B cell (primary cell): ENCODE measurements around the gene ZFR2. TPM values are rescaled to one million over a fixed set of nuclear protein-coding genes. Genes with fewer than 3 reads are reported as not detected.

Experiments used
- ATAC-seq: fragments of 200-7000 bp; cut with Tn5 transposase; one replicate; pipeline ENCODE4 v1.10.0; 2021; ENCODE audit warnings: low read depth, mild to moderate bottlenecking, moderate number of reproducible peaks, moderate library complexity
- CTCF ChIA-PET: fragments of 350-600 bp; sonication (Branson Sonifier 250); formaldehyde crosslinking; loops from one replicate; lab custom pipeline; 2021; ENCODE audit warnings: antibody characterized with exemption, inconsistent platforms; lab: Charles Lee
- POLR2A ChIA-PET: fragments of 350-600 bp; sonication (Branson Sonifier 250); formaldehyde crosslinking; loops from one replicate; lab custom pipeline; 2021; ENCODE audit warnings: antibody characterized with exemption; lab: Charles Lee
- DNase-seq: peaks from one replicate; pipeline ENCODE4 v3.0.0; 2013
- H2AFZ ChIP-seq: 2 replicates; pipeline ENCODE4 v1.6.1; 2012; ENCODE audit warnings: mild to moderate bottlenecking, low read depth, low read length; ENCODE audit not compliant: insufficient read depth, poor library complexity, severe bottlenecking
- H3K27ac ChIP-seq, 2 donors: 1 replicate in 1 of 2; 2 replicates in 1 of 2; pipeline ENCODE4 v1.5.1; 2012 to 2013; ENCODE audit warnings: low read length in 2 of 2, mild to moderate bottlenecking in 2 of 2, moderate library complexity in 1 of 2
- H3K27me3 ChIP-seq, 4 experiments: fragments of 200-600 bp in 1 of 4; sonication (generic) in 1 of 4; replicated peaks in 1 of 4; 1 replicate in 2 of 4; 2 replicates in 2 of 4; pipeline versions ENCODE4 v1.6.1 to v1.7.0; 2013 to 2016; ENCODE audit warnings: low read length in 3 of 4, mild to moderate bottlenecking in 2 of 4, mixed read lengths in 1 of 4, moderate library complexity in 1 of 4; ENCODE audit not compliant: insufficient read depth in 4 of 4, control insufficient read depth in 3 of 4; ENCODE audit errors: control extremely low read depth in 1 of 4
- H3K36me3 ChIP-seq, 2 experiments: replicated peaks in 1 of 2; 1 replicate in 1 of 2; 2 replicates in 1 of 2; pipeline versions ENCODE4 v1.6.1 to v1.7.1; 2013; ENCODE audit warnings: low read length in 1 of 2; ENCODE audit not compliant: insufficient read depth in 2 of 2, control insufficient read depth in 1 of 2; ENCODE audit errors: control extremely low read depth in 1 of 2, extremely low read depth in 1 of 2
- H3K4me1 ChIP-seq, 2 donors: fragments of 200-600 bp in 1 of 2; sonication (generic) in 1 of 2; 1 replicate in 1 of 2; 2 replicates in 1 of 2; pipeline versions ENCODE4 v1.5.1 to v1.6.1; 2013 to 2017; ENCODE audit warnings: low read length in 2 of 2; ENCODE audit not compliant: control insufficient read depth in 2 of 2, insufficient read depth in 2 of 2
- H3K4me2 ChIP-seq: replicated peaks from 2 replicates; pipeline ENCODE3; 2012; ENCODE audit warnings: mild to moderate bottlenecking, low read depth, low read length; ENCODE audit not compliant: poor library complexity, severe bottlenecking
- H3K4me3 ChIP-seq, 5 experiments: fragments of 200-600 bp in 1 of 5; sonication (generic) in 1 of 5; 1 replicate in 3 of 5; 2 replicates in 2 of 5; pipeline versions ENCODE4 v1.5.1 to v1.7.0; 2011 to 2016; ENCODE audit warnings: low read length in 4 of 5, mild to moderate bottlenecking in 4 of 5, low read depth in 2 of 5, control low read depth in 1 of 5, moderate library complexity in 1 of 5; ENCODE audit not compliant: insufficient read depth in 1 of 5; ENCODE audit errors: control extremely low read depth in 1 of 5, extremely low read depth in 1 of 5
- H3K79me2 ChIP-seq: fragments of 200-600 bp; sonication (generic); one replicate; pipeline ENCODE4 v1.6.0; 2016; ENCODE audit warnings: low read length; ENCODE audit not compliant: control insufficient read depth, insufficient read depth
- H3K9ac ChIP-seq: fragments of 200-600 bp; sonication (generic); 2 replicates; pipeline ENCODE4 v1.6.1; 2017; ENCODE audit warnings: mild to moderate bottlenecking, low read length, moderate library complexity
- H3K9me3 ChIP-seq, 3 donors: one replicate each; pipeline versions ENCODE4 v1.6.1 to v1.7.1; 2013; ENCODE audit warnings: low read length in 2 of 3; ENCODE audit not compliant: control insufficient read depth in 2 of 3, insufficient read depth in 1 of 3; ENCODE audit errors: control extremely low read depth in 1 of 3
- H4K20me1 ChIP-seq: 2 replicates; pipeline ENCODE4 v1.6.0; 2012; ENCODE audit warnings: mild to moderate bottlenecking, low read length; ENCODE audit not compliant: insufficient read depth, control insufficient read depth, poor library complexity, severe bottlenecking
- H3K27ac Mint-ChIP-seq: one replicate; pipeline ENCODE4 v1.8.0; 2021; ENCODE audit warnings: mixed read lengths
- H3K27me3 Mint-ChIP-seq: one replicate; pipeline ENCODE4 v1.8.0; 2021; ENCODE audit warnings: mixed read lengths
- H3K4me1 Mint-ChIP-seq: one replicate; pipeline ENCODE4 v1.8.0; 2021; ENCODE audit warnings: mixed read lengths
- H3K4me3 Mint-ChIP-seq: one replicate; pipeline ENCODE4 v1.8.0; 2021; ENCODE audit warnings: mixed read lengths
- H3K9me3 Mint-ChIP-seq: one replicate; pipeline ENCODE4 v1.8.0; 2022; ENCODE audit warnings: mixed read lengths; ENCODE audit not compliant: insufficient read depth
- CTCF ChIP-seq: fragments of 200-600 bp; IDR thresholded peaks from one replicate; pipeline ENCODE4 v1.8.0; 2022; ENCODE audit warnings: antibody characterized with exemption, mild to moderate bottlenecking
- EZH2 ChIP-seq: IDR thresholded peaks from 2 replicates; pipeline ENCODE4 v1.6.1; 2012; ENCODE audit warnings: borderline replicate concordance, low read depth, mild to moderate bottlenecking, moderate library complexity, low read length; ENCODE audit not compliant: insufficient read depth, poor library complexity, severe bottlenecking
- WGBS: methylation state at CpG from one replicate; pipeline ENCODE4 v1.1.5; 2013; ENCODE audit warnings: missing lambda C conversion rate; ENCODE audit not compliant: insufficient coverage; 5-methylcytosine and 5-hydroxymethylcytosine counted together
- intact Hi-C: fragments of 100-400 bp; cut with micrococcal nuclease; formaldehyde crosslinking; loops from one replicate; pipeline ENCODE4 v1.10.0; 2022
- polyA plus RNA-seq: library from polyadenylated mRNA; depleted of rRNA; stranded (reverse); fragments of >200 nt; gene quantifications from 2 replicates; pipeline ENCODE4 v1.2.3, GENCODE V29; 2012
- total RNA-seq, 2 donors: library from RNA; stranded (reverse); fragments of 120-200 nt in 1 of 2; gene quantifications; 1 replicate in 1 of 2; 2 replicates in 1 of 2; pipeline versions ENCODE4 v1.2.3 to v1.2.4, GENCODE V29; 2013 to 2022

The ZFR2 gene
- total and polyA plus RNA-seq, 2 donors (not counting 1 experiment from before 2014, with no cell fraction given) = 0.36 to 0.39 TPM

GRCh38 chr19:3852614-3853254 is 16.1 kb downstream of the ZFR2 start:
- H3K4me2 ChIP-seq = no peak overlapping the region
- H3K9ac ChIP-seq = no peak overlapping the region
- peaks cover 2 to 16% of the 10 kb centered on the region in 2 donors for H3K4me1 ChIP-seq
- 60% methylated on average over 3 of the region's 4 CpGs for WGBS
- H3K36me3 ChIP-seq = no peaks in the 10 kb centered on the region
- DNase-seq = peak; percentile 46
- no peaks in the 10 kb centered on the region for H3K79me2 ChIP-seq
- Mint-ChIP-seq H3K4me1 (peaks cover 17% of the 10 kb centered on the region), H3K27ac (no peak overlapping the region), H3K27me3 (peaks cover under 1% of the 10 kb centered on the region), H3K9me3 (peaks cover 2% of the 10 kb centered on the region), H3K4me3 (no peak overlapping the region)
- ATAC-seq = peak; percentile 32
- intact Hi-C loops = no loop called here
- H2AFZ ChIP-seq = no peak overlapping the region
- no peaks in the 10 kb centered on the region for H4K20me1 ChIP-seq
- ChIA-PET CTCF (interaction anchor here (0.5 to 1.7 kb wide), 6 partner anchors 14 to 602 kb away, joined by 3 to 7 read pairs (median 4); partner anchors contain the start of gene MRPL54), POLR2A (interaction anchor here (0.7 kb wide), 1 partner anchor 403 kb away, joined by 4 read pairs; no protein-coding TSS in a partner anchor)
- no peak overlapping the region for H3K4me3 ChIP-seq
- H3K9me3 ChIP-seq = peaks cover 0 to 17% (median 5%) of the 10 kb centered on the region in 3 donors
- no peak for TF ChIP-seq EZH2
- peak; percentile 47 for TF ChIP-seq CTCF
- H3K27ac ChIP-seq = no peak overlapping the region
- no peaks in the 10 kb centered on the region for H3K27me3 ChIP-seq

DNA sequence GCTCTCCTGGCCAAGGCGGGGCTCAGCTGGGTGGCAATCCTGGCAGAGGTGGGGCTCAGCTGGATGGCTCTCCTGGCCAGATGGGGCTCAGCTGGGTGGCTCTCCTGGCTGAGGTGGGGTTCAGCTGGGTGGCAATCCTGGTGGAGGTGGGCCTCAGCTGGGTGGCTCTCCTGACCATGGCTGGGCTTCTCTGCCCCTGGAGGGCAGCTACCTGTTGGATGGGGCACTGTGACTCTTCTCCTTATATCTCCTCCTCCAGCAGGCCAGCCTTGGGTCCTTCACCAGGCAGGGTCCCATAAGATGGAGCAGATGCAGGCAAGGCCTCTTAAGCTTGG is 16.7 kb downstream of the ZFR2 start:
- ChIA-PET POLR2A (interaction anchor here (0.7 kb wide), 1 partner anchor 403 kb away, joined by 4 read pairs; no protein-coding TSS in a partner anchor), CTCF (interaction anchor here (1.3 to 1.7 kb wide), 4 partner anchors 14 to 356 kb away, joined by 4 to 7 read pairs (median 5); partner anchors contain the start of gene MRPL54)
- no peaks in the 10 kb centered on the region for H3K79me2 ChIP-seq
- no peak overlapping the region for H3K4me2 ChIP-seq
- no peaks in the 10 kb centered on the region for H4K20me1 ChIP-seq
- H3K27me3 ChIP-seq = no peaks in the 10 kb centered on the region
- H3K9me3 ChIP-seq = peaks cover 0 to 17% (median 5%) of the 10 kb centered on the region in 3 donors
- H3K27ac ChIP-seq = no peak overlapping the region
- H3K4me1 ChIP-seq = peaks cover 0 to 10% of the 10 kb centered on the region in 2 donors
- H3K27me3 Mint-ChIP-seq = peaks cover 3% of the 10 kb centered on the region
- no peaks in the 10 kb centered on the region for H3K36me3 ChIP-seq
- intact Hi-C loops = no loop called here
- no peak overlapping the region for H3K4me3 Mint-ChIP-seq
- H3K4me3 ChIP-seq = no peak overlapping the region
- WGBS = 100% methylated on average over 1 of the region's 1 CpG
- H2AFZ ChIP-seq = no peak overlapping the region
- no peak overlapping the region for H3K27ac Mint-ChIP-seq
- peaks cover 15% of the 10 kb centered on the region for H3K4me1 Mint-ChIP-seq
- DNase-seq (no peak), ATAC-seq (no peak)
- no peak for TF ChIP-seq CTCF
- TF ChIP-seq EZH2 = no peak
- peaks cover 2% of the 10 kb centered on the region for H3K9me3 Mint-ChIP-seq
- H3K9ac ChIP-seq = no peak overlapping the region
